ENCODE results near the gene ADAMTS19. TPM values are rescaled to one million over a fixed set of nuclear protein-coding genes. Genes with fewer than 3 reads are reported as not detected.
A peak's percentile ranks its signal among the peaks of the same experiment; 100 is the strongest.

ADAMTS19 gene
- total and polyA plus RNA-seq, 7 donors = 0.01 to 0.69 (median 0.24) TPM; not detected in 1

DNA sequence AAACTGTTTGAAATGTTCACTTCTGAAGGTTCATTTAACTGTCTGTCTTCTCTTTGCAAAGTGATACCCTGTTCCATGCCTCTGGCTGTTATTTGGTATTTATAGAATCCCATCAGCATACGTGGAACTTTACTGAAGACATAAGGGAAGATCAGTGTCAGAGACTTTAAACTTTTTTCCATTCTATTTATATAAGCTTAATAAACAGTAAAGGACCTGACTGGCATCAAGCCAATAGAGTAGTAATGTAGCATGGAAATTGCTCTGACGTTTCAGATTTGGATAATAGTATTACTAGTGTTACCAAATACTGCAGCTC lies 192.9 kb downstream of the ADAMTS19 start:
- no peak overlapping the region for H3K27ac ChIP-seq
- WGBS, 3 donors = 5 to 9% (median 5%) methylated on average over 2 of the region's 2 CpGs
- peaks cover 12% of the 10 kb centered on the region for H3K4me1 ChIP-seq
- H3K9me3 ChIP-seq = no peaks in the 10 kb centered on the region
- intact Hi-C loops (cut with DNase I) = no loop called here
- no peaks in the 10 kb centered on the region for H3K36me3 ChIP-seq (ENCODE audit: insufficient read depth in 1 of 2, low read depth in 1 of 2)
- peak in 1 of 4 donors; percentile 37 for ATAC-seq
- no peak for TF ChIP-seq CTCF (IDR thresholded peaks at IDR 0.05)
- DNase-seq = no peak
- no peak overlapping the region for H3K4me3 ChIP-seq
- H3K27me3 ChIP-seq (ENCODE audit: insufficient read depth in 3 of 3, low read length in 2 of 3) = no peaks in the 10 kb centered on the region

- ATAC-seq (no peak), DNase-seq (no peak)
- no peak overlapping the region for H3K4me3 ChIP-seq
- 48 to 67% (median 54%) methylated on average over 4 of the region's 4 CpGs for WGBS, 3 donors
- no peaks in the 10 kb centered on the region for H3K27me3 ChIP-seq (ENCODE audit: insufficient read depth in 3 of 3, low read length in 2 of 3)
- TF ChIP-seq CTCF (IDR thresholded peaks at IDR 0.05) = no peak
- intact Hi-C loops (cut with DNase I) = no loop called here
- H3K9me3 ChIP-seq = no peaks in the 10 kb centered on the region
- H3K4me1 ChIP-seq = peaks cover 12% of the 10 kb centered on the region
- no peaks in the 10 kb centered on the region for H3K36me3 ChIP-seq (ENCODE audit: insufficient read depth in 1 of 2, low read depth in 1 of 2)
- H3K27ac ChIP-seq = no peak overlapping the region
Measured at GRCh38 chr5:129653442-129653841, 193.3 kb downstream of the ADAMTS19 start.

- intact Hi-C loops (cut with DNase I) = no loop called here
- no peak for TF ChIP-seq CTCF (IDR thresholded peaks at IDR 0.05)
- no peak for DNase-seq
Measured at GRCh38 chr5:129656952-129657351, 196.9 kb downstream of the ADAMTS19 start.

GRCh38 chr5:129658801-129659200 lies 198.7 kb downstream of the ADAMTS19 start:
- H3K27ac ChIP-seq = no peak overlapping the region
- no peak for DNase-seq
- no peak for ATAC-seq
- no peak for TF ChIP-seq CTCF (IDR thresholded peaks at IDR 0.05)
- H3K36me3 ChIP-seq (ENCODE audit: insufficient read depth in 1 of 2, low read depth in 1 of 2) = no peaks in the 10 kb centered on the region
- no peaks in the 10 kb centered on the region for H3K9me3 ChIP-seq
- intact Hi-C loops (cut with DNase I) = no loop called here
- WGBS, 3 donors = 56 to 65% (median 61%) methylated on average over 1 of the region's 1 CpG
- H3K4me1 ChIP-seq = no peaks in the 10 kb centered on the region
- H3K4me3 ChIP-seq = no peak overlapping the region
- no peaks in the 10 kb centered on the region for H3K27me3 ChIP-seq (ENCODE audit: insufficient read depth in 3 of 3, low read length in 2 of 3)

More at GRCh38 chr5:129656952-129657351, 196.9 kb downstream of the ADAMTS19 start:
- H3K4me3 ChIP-seq = no peak overlapping the region
- ATAC-seq = no peak
- H3K4me1 ChIP-seq = peaks cover 11% of the 10 kb centered on the region
- no peak overlapping the region for H3K27ac ChIP-seq
- no peaks in the 10 kb centered on the region for H3K27me3 ChIP-seq (ENCODE audit: insufficient read depth in 3 of 3, low read length in 2 of 3)
- 92 to 100% (median 93%) methylated on average over 2 of the region's 2 CpGs for WGBS, 3 donors
- no peaks in the 10 kb centered on the region for H3K36me3 ChIP-seq (ENCODE audit: insufficient read depth in 1 of 2, low read depth in 1 of 2)
- no peaks in the 10 kb centered on the region for H3K9me3 ChIP-seq

DNA sequence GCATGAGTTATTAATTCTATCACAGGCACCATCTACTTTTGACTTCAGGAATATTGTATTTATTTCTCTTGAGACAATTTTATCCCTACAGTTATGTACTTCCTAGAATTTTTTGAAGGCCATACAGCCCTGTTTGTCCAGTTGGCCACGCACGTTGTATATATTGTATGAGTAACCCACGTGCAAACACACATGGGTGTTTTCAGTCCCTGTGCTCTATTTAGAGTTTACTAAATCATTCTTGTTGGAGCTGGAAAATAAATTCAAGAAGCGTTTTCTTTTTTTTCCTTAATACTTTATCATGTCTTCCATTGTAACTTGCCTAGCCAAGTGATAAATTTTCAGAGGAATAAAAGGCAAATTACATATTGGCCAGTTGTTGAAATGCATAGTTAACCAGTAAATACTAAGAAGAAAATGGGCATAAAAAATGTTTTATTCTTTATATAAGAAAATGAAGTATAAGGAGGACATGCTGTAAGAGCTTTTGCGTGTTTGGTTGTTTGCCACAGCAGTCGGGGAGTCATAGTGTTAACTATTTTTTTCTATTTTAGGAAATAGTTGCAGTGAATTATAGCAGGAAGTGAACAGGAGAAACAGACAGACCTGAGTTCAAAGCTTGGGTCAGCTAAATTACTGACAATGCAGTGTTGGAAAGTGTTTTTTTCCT lies 201.4 kb downstream of the ADAMTS19 start:
- Histone ChIP-seq H3K9me3 (no peaks in the 10 kb centered on the region), H3K27me3 (ENCODE audit: insufficient read depth in 3 of 3, low read length in 2 of 3) (no peaks in the 10 kb centered on the region), H3K27ac (no peak overlapping the region), H3K36me3 (ENCODE audit: insufficient read depth in 1 of 2, low read depth in 1 of 2) (no peaks in the 10 kb centered on the region), H3K4me3 (no peak overlapping the region), H3K4me1 (no peaks in the 10 kb centered on the region)
- DNase-seq (no peak), ATAC-seq (no peak)
- intact Hi-C loops (cut with DNase I) = no loop called here
- no peak for TF ChIP-seq CTCF (IDR thresholded peaks at IDR 0.05)
- WGBS, 3 donors = 74 to 83% (median 76%) methylated on average over 6 of the region's 6 CpGs

Data from psoas muscle (tissue), 8 donors.